B cell (primary cell): Measurements from ENCODE around the gene PRKG2. TPM values are rescaled to one million over a fixed set of nuclear protein-coding genes. Genes with fewer than 3 reads are reported as not detected.

ENCODE experiments used
- ATAC-seq: fragments of 200-7000 bp; cut with Tn5 transposase; one replicate; pipeline ENCODE4 v1.10.0; 2021; ENCODE audit warnings: low read depth, mild to moderate bottlenecking, moderate number of reproducible peaks, moderate library complexity
- CTCF ChIA-PET: fragments of 350-600 bp; sonication (Branson Sonifier 250); formaldehyde crosslinking; loops from one replicate; lab custom pipeline; 2021; ENCODE audit warnings: antibody characterized with exemption, inconsistent platforms; lab: Charles Lee
- POLR2A ChIA-PET: fragments of 350-600 bp; sonication (Branson Sonifier 250); formaldehyde crosslinking; loops from one replicate; lab custom pipeline; 2021; ENCODE audit warnings: antibody characterized with exemption; lab: Charles Lee
- DNase-seq: peaks from one replicate; pipeline ENCODE4 v3.0.0; 2013
- H2AFZ ChIP-seq: 2 replicates; pipeline ENCODE4 v1.6.1; 2012; ENCODE audit warnings: mild to moderate bottlenecking, low read depth, low read length; ENCODE audit not compliant: insufficient read depth, poor library complexity, severe bottlenecking
- H3K27ac ChIP-seq, 2 donors: 1 replicate in 1 of 2; 2 replicates in 1 of 2; pipeline ENCODE4 v1.5.1; 2012 to 2013; ENCODE audit warnings: low read length in 2 of 2, mild to moderate bottlenecking in 2 of 2, moderate library complexity in 1 of 2
- H3K27me3 ChIP-seq, 4 experiments: fragments of 200-600 bp in 1 of 4; sonication (generic) in 1 of 4; replicated peaks in 1 of 4; 1 replicate in 2 of 4; 2 replicates in 2 of 4; pipeline versions ENCODE4 v1.6.1 to v1.7.0; 2013 to 2016; ENCODE audit warnings: low read length in 3 of 4, mild to moderate bottlenecking in 2 of 4, mixed read lengths in 1 of 4, moderate library complexity in 1 of 4; ENCODE audit not compliant: insufficient read depth in 4 of 4, control insufficient read depth in 3 of 4; ENCODE audit errors: control extremely low read depth in 1 of 4
- H3K36me3 ChIP-seq, 2 experiments: replicated peaks in 1 of 2; 1 replicate in 1 of 2; 2 replicates in 1 of 2; pipeline versions ENCODE4 v1.6.1 to v1.7.1; 2013; ENCODE audit warnings: low read length in 1 of 2; ENCODE audit not compliant: insufficient read depth in 2 of 2, control insufficient read depth in 1 of 2; ENCODE audit errors: control extremely low read depth in 1 of 2, extremely low read depth in 1 of 2
- H3K4me1 ChIP-seq, 2 donors: fragments of 200-600 bp in 1 of 2; sonication (generic) in 1 of 2; 1 replicate in 1 of 2; 2 replicates in 1 of 2; pipeline versions ENCODE4 v1.5.1 to v1.6.1; 2013 to 2017; ENCODE audit warnings: low read length in 2 of 2; ENCODE audit not compliant: control insufficient read depth in 2 of 2, insufficient read depth in 2 of 2
- H3K4me2 ChIP-seq: replicated peaks from 2 replicates; pipeline ENCODE3; 2012; ENCODE audit warnings: mild to moderate bottlenecking, low read depth, low read length; ENCODE audit not compliant: poor library complexity, severe bottlenecking
- H3K4me3 ChIP-seq, 5 experiments: fragments of 200-600 bp in 1 of 5; sonication (generic) in 1 of 5; 1 replicate in 3 of 5; 2 replicates in 2 of 5; pipeline versions ENCODE4 v1.5.1 to v1.7.0; 2011 to 2016; ENCODE audit warnings: low read length in 4 of 5, mild to moderate bottlenecking in 4 of 5, low read depth in 2 of 5, control low read depth in 1 of 5, moderate library complexity in 1 of 5; ENCODE audit not compliant: insufficient read depth in 1 of 5; ENCODE audit errors: control extremely low read depth in 1 of 5, extremely low read depth in 1 of 5
- H3K79me2 ChIP-seq: fragments of 200-600 bp; sonication (generic); one replicate; pipeline ENCODE4 v1.6.0; 2016; ENCODE audit warnings: low read length; ENCODE audit not compliant: control insufficient read depth, insufficient read depth
- H3K9ac ChIP-seq: fragments of 200-600 bp; sonication (generic); 2 replicates; pipeline ENCODE4 v1.6.1; 2017; ENCODE audit warnings: mild to moderate bottlenecking, low read length, moderate library complexity
- H3K9me3 ChIP-seq, 3 donors: one replicate each; pipeline versions ENCODE4 v1.6.1 to v1.7.1; 2013; ENCODE audit warnings: low read length in 2 of 3; ENCODE audit not compliant: control insufficient read depth in 2 of 3, insufficient read depth in 1 of 3; ENCODE audit errors: control extremely low read depth in 1 of 3
- H4K20me1 ChIP-seq: 2 replicates; pipeline ENCODE4 v1.6.0; 2012; ENCODE audit warnings: mild to moderate bottlenecking, low read length; ENCODE audit not compliant: insufficient read depth, control insufficient read depth, poor library complexity, severe bottlenecking
- H3K27ac Mint-ChIP-seq: one replicate; pipeline ENCODE4 v1.8.0; 2021; ENCODE audit warnings: mixed read lengths
- H3K27me3 Mint-ChIP-seq: one replicate; pipeline ENCODE4 v1.8.0; 2021; ENCODE audit warnings: mixed read lengths
- H3K4me1 Mint-ChIP-seq: one replicate; pipeline ENCODE4 v1.8.0; 2021; ENCODE audit warnings: mixed read lengths
- H3K4me3 Mint-ChIP-seq: one replicate; pipeline ENCODE4 v1.8.0; 2021; ENCODE audit warnings: mixed read lengths
- H3K9me3 Mint-ChIP-seq: one replicate; pipeline ENCODE4 v1.8.0; 2022; ENCODE audit warnings: mixed read lengths; ENCODE audit not compliant: insufficient read depth
- CTCF ChIP-seq: fragments of 200-600 bp; IDR thresholded peaks from one replicate; pipeline ENCODE4 v1.8.0; 2022; ENCODE audit warnings: antibody characterized with exemption, mild to moderate bottlenecking
- EZH2 ChIP-seq: IDR thresholded peaks from 2 replicates; pipeline ENCODE4 v1.6.1; 2012; ENCODE audit warnings: borderline replicate concordance, low read depth, mild to moderate bottlenecking, moderate library complexity, low read length; ENCODE audit not compliant: insufficient read depth, poor library complexity, severe bottlenecking
- WGBS: methylation state at CpG from one replicate; pipeline ENCODE4 v1.1.5; 2013; ENCODE audit warnings: missing lambda C conversion rate; ENCODE audit not compliant: insufficient coverage; 5-methylcytosine and 5-hydroxymethylcytosine counted together
- intact Hi-C: fragments of 100-400 bp; cut with micrococcal nuclease; formaldehyde crosslinking; loops from one replicate; pipeline ENCODE4 v1.10.0; 2022
- polyA plus RNA-seq: library from polyadenylated mRNA; depleted of rRNA; stranded (reverse); fragments of >200 nt; gene quantifications from 2 replicates; pipeline ENCODE4 v1.2.3, GENCODE V29; 2012
- total RNA-seq, 2 donors: library from RNA; stranded (reverse); fragments of 120-200 nt in 1 of 2; gene quantifications; 1 replicate in 1 of 2; 2 replicates in 1 of 2; pipeline versions ENCODE4 v1.2.3 to v1.2.4, GENCODE V29; 2013 to 2022

PRKG2 gene
- total and polyA plus RNA-seq, 2 donors (not counting 1 experiment from before 2014, with no cell fraction given), result 0.61 to 0.86 TPM

GRCh38 chr4:81131563-81131962 is 83.5 kb downstream of the PRKG2 start:
- H3K4me1 ChIP-seq, result no peaks in the 10 kb centered on the region
- no peaks in the 10 kb centered on the region for H3K27me3 ChIP-seq
- H3K4me2 ChIP-seq, result no peak overlapping the region
- peaks cover 2% of the 10 kb centered on the region for H3K9me3 Mint-ChIP-seq
- no peak overlapping the region for H3K4me3 Mint-ChIP-seq
- POLR2A ChIA-PET, result no interaction called here
- H3K79me2 ChIP-seq, result no peaks in the 10 kb centered on the region
- H3K36me3 ChIP-seq, result no peaks in the 10 kb centered on the region
- H3K27ac Mint-ChIP-seq, result no peak overlapping the region
- no peak overlapping the region for H2AFZ ChIP-seq
- H3K27ac ChIP-seq, result no peak overlapping the region
- ATAC-seq (no peak), DNase-seq (no peak)
- intact Hi-C loops, result no loop called here
- no peaks in the 10 kb centered on the region for H3K9me3 ChIP-seq
- no peaks in the 10 kb centered on the region for H4K20me1 ChIP-seq
- no CpG with 5 or more reads among the region's 2 CpGs for WGBS
- TF ChIP-seq EZH2, result no peak
- TF ChIP-seq CTCF, result no peak
- no peak overlapping the region for H3K9ac ChIP-seq
- H3K4me3 ChIP-seq, result no peak overlapping the region
- CTCF ChIA-PET, result no interaction called here
- no peaks in the 10 kb centered on the region for H3K4me1 Mint-ChIP-seq
- H3K27me3 Mint-ChIP-seq, result peaks cover 5% of the 10 kb centered on the region

GRCh38 chr4:81131066-81131465 is 84.0 kb downstream of the PRKG2 start:
- Mint-ChIP-seq H3K27ac (no peak overlapping the region), H3K4me3 (no peak overlapping the region), H3K9me3 (peaks cover 2% of the 10 kb centered on the region), H3K4me1 (no peaks in the 10 kb centered on the region), H3K27me3 (peaks cover 5% of the 10 kb centered on the region)
- ChIA-PET CTCF (no interaction called here), POLR2A (no interaction called here)
- Histone ChIP-seq H3K9me3 (no peaks in the 10 kb centered on the region), H3K27ac (no peak overlapping the region), H3K4me1 (no peaks in the 10 kb centered on the region), H3K9ac (no peak overlapping the region), H3K4me2 (no peak overlapping the region), H3K79me2 (no peaks in the 10 kb centered on the region), H4K20me1 (no peaks in the 10 kb centered on the region), H2AFZ (no peak overlapping the region), H3K4me3 (no peak overlapping the region), H3K27me3 (no peaks in the 10 kb centered on the region), H3K36me3 (no peaks in the 10 kb centered on the region)
- DNase-seq, result no peak
- WGBS, result 94% methylated on average over 3 of the region's 4 CpGs
- TF ChIP-seq EZH2, result no peak
- no peak for TF ChIP-seq CTCF
- no peak for ATAC-seq
- intact Hi-C loops, result no loop called here
